GM23248 (cell line): ENCODE results near the gene LMOD2.

Source experiments
- EZH2 ChIP-seq: fragments of 200-600 bp; sonication (generic); IDR thresholded peaks from 2 replicates; pipeline ENCODE4 v1.6.1; 2018; ENCODE audit warnings: antibody characterized with exemption, mild to moderate bottlenecking; ENCODE audit not compliant: insufficient read depth, poor library complexity, severe bottlenecking
- EZH2phosphoT487 ChIP-seq: fragments of 200-600 bp; sonication (generic); IDR thresholded peaks from 2 replicates; pipeline ENCODE4 v1.6.1; 2018; ENCODE audit warnings: antibody characterized with exemption, moderate library complexity, mild to moderate bottlenecking, low read depth; ENCODE audit not compliant: insufficient read depth

DNA sequence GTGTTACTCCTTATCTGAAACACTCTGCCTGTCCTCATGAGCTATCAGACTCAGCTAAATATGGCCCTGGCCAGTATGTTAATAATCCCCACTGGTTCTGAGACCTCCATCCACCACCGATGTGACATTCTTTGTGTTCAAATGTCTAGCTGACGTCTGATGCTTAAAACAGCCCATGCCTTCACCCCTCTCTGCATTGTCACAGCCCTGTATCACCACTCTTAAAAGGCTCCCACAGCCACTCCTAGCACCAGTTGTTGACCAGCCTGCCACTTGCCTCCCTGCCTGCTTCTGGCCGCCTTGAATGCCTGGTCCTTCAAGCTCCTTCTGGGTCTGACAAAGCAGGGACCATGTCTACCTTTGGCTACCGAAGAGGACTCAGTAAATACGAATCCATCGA lies at the start of gene LMOD2:
- TF ChIP-seq EZH2phosphoT487 (no peak), EZH2 (no peak)
